WTC11 (cell line): Measurements from ENCODE around the gene EPN1.

Experiments used
- ATF3 ChIP-seq: sonication (generic); formaldehyde crosslinking; conservative IDR thresholded peaks from 2 replicates; pipeline ENCODE4 v1.8.1; 2022; ENCODE audit warnings: mild to moderate bottlenecking, missing genetic modification reagents
- ATF6 ChIP-seq: sonication (generic); formaldehyde crosslinking; IDR thresholded peaks from 2 replicates; pipeline ENCODE4 v1.8.1; 2023; ENCODE audit warnings: mild to moderate bottlenecking, missing genetic modification reagents
- E2F1 ChIP-seq: sonication (generic); formaldehyde crosslinking; IDR thresholded peaks from 2 replicates; pipeline ENCODE4 v1.8.0; 2022; ENCODE audit warnings: mild to moderate bottlenecking, missing genetic modification reagents
- EMX1 ChIP-seq: fragments of 250-450 bp; sonication (Bioruptor Pico); IDR thresholded peaks from 2 replicates; pipeline ENCODE4 v1.8.0; 2021; ENCODE audit warnings: mild to moderate bottlenecking
- ESRRA ChIP-seq: sonication (generic); formaldehyde crosslinking; IDR thresholded peaks from 2 replicates; pipeline ENCODE4 v1.8.1; 2022; ENCODE audit warnings: mild to moderate bottlenecking, missing genetic modification reagents, borderline replicate concordance
- MAX ChIP-seq: sonication (generic); formaldehyde crosslinking; IDR thresholded peaks from 2 replicates; pipeline ENCODE4 v1.8.0; 2022; ENCODE audit warnings: mild to moderate bottlenecking, missing genetic modification reagents
- PREB ChIP-seq: sonication (generic); formaldehyde crosslinking; IDR thresholded peaks from 2 replicates; pipeline ENCODE4 v1.8.1; 2022; ENCODE audit warnings: mild to moderate bottlenecking, missing genetic modification reagents, moderate library complexity, borderline replicate concordance
- TCF7 ChIP-seq: sonication (generic); formaldehyde crosslinking; IDR thresholded peaks from 2 replicates; pipeline ENCODE4 v1.8.0; 2022; ENCODE audit warnings: mild to moderate bottlenecking, low read depth, missing genetic modification reagents, moderate library complexity
- ZNF263 ChIP-seq: sonication (generic); formaldehyde crosslinking; IDR thresholded peaks from 2 replicates; pipeline ENCODE4 v1.8.1; 2022; ENCODE audit warnings: low read depth, mild to moderate bottlenecking, moderate library complexity, missing genetic modification reagents
- ZNF416 ChIP-seq: fragments of 250-450 bp; sonication (Bioruptor Pico); IDR thresholded peaks from 2 replicates; pipeline ENCODE4 v1.9.0; 2021; ENCODE audit warnings: mild to moderate bottlenecking, inconsistent platforms
- TF ChIP-seq, protein P1 (sequence below): fragments of 200-600 bp; IDR thresholded peaks from 2 replicates; pipeline ENCODE4 v1.8.0; 2022; ENCODE audit warnings: antibody characterized with exemption

- TF ChIP-seq ZNF263, result no peak
- TF ChIP-seq, protein P1, sequence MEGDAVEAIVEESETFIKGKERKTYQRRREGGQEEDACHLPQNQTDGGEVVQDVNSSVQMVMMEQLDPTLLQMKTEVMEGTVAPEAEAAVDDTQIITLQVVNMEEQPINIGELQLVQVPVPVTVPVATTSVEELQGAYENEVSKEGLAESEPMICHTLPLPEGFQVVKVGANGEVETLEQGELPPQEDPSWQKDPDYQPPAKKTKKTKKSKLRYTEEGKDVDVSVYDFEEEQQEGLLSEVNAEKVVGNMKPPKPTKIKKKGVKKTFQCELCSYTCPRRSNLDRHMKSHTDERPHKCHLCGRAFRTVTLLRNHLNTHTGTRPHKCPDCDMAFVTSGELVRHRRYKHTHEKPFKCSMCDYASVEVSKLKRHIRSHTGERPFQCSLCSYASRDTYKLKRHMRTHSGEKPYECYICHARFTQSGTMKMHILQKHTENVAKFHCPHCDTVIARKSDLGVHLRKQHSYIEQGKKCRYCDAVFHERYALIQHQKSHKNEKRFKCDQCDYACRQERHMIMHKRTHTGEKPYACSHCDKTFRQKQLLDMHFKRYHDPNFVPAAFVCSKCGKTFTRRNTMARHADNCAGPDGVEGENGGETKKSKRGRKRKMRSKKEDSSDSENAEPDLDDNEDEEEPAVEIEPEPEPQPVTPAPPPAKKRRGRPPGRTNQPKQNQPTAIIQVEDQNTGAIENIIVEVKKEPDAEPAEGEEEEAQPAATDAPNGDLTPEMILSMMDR, result no peak
- no peak for TF ChIP-seq ZNF416
- TF ChIP-seq TCF7 (CRISPR knock-in tag), result no peak
- TF ChIP-seq ESRRA (CRISPR knock-in tag), result no peak
- TF ChIP-seq ATF6 (CRISPR knock-in tag), result no peak
- no peak for TF ChIP-seq MAX (CRISPR knock-in tag)
- no peak for TF ChIP-seq E2F1
- TF ChIP-seq PREB (CRISPR knock-in tag), result no peak
- TF ChIP-seq ATF3 (CRISPR knock-in tag), result no peak
- no peak for TF ChIP-seq EMX1 (CRISPR knock-in tag)
Observed at GRCh38 chr19:55645512-55645881, 29.5 kb upstream of the EPN1 start.
